ENCODE data around the gene ATP6AP1. TPM values are rescaled to one million over a fixed set of nuclear protein-coding genes. Genes with fewer than 3 reads are reported as not detected.

ATP6AP1 gene
- total and polyA plus RNA-seq, 2 experiments from 2014 or later, result 37.7 to 52.1 TPM

- peak in 1 of 2 experiments; percentile 19; a peak in 1 of 4 replicates for TF ChIP-seq CTCF (conservative IDR thresholded peaks at IDR 0.05; ENCODE audit: low read depth in 2 of 2)
These were observed at the start of gene ATP6AP1 (continued) for GRCh38 chrX:154428176-154429171.

DNA sequence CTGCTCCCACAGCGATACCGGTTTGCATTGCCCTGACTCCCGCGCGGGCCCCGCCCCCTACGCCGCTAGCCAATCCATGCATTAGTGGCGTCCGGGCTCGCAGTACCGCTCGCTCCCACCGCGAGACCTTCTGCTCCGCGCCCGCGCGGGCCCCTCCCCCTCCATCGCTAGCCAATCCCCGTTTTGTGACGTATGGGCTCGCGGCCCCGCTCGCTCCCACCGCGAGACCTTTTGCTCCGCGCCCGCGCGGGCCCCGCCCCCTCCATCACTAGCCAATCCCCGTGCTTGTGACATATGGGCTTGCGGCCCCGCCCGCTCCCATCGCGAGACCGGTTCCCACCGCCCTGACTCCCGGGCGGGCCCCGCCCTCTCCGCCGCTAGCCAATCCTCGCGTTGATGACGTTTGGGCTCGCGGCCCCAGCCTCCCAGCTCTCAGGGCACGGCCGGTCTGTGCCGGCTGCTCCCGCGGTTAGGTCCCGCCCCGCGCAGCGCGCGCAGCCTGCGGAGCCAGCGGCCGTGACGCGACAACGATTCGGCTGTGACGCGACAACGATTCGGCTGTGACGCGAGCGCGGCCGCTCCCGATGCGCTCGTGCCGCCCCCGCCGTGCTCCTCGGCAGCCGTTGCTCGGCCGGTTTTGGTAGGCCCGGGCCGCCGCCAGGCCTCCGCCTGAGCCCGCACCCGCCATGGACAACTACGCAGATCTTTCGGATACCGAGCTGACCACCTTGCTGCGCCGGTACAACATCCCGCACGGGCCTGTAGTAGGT is 49.5 kb upstream of the ATP6AP1 start, which contains the start of gene EMD:
Gene EMD, plus strand, starts transcription at position 497 of the 770 bp plus-strand sequence. Its CDS starts 190 bp downstream, at position 687.
- ATAC-seq (peak; percentile 71), DNase-seq (ENCODE audit: low spot score) (peak; percentile 96)
- H3K9me2 ChIP-seq (ENCODE audit: insufficient read depth), result no peaks in the 10 kb centered on the region
- no peaks in the 10 kb centered on the region for H4K20me1 ChIP-seq (replicated peaks; ENCODE audit: insufficient read depth)
- peak within 1 kb of the TSS; percentile 75 for H3K4me3 ChIP-seq
- H3K4me3 Mint-ChIP-seq, result peak within 1 kb of the TSS; percentile 87
- peak within 1 kb of the TSS; percentile 97 for H3K27ac ChIP-seq (ENCODE audit: low read depth)
- no peak within 1 kb of the TSS for H2AFZ ChIP-seq
- peak within 1 kb of the TSS; percentile 97 for H3K27ac Mint-ChIP-seq
- 0 out of 2 replicates have a peak, but pooled peaks cover under 1% of the 10 kb centered on the region for H3F3A ChIP-seq (replicated peaks; ENCODE audit: low read depth)
- peak within 1 kb of the TSS; percentile 80 for H3K4me2 ChIP-seq
- H3K4me1 ChIP-seq (ENCODE audit: insufficient read depth), result peaks cover 4% of the 10 kb centered on the region; the same call in 1 of the 2 replicates
- H3K27me3 ChIP-seq (ENCODE audit: insufficient read depth), result no peaks in the 10 kb centered on the region
- H3K79me2 ChIP-seq (replicated peaks; ENCODE audit: insufficient read depth), result peaks cover 11% of the 10 kb centered on the region
- peaks cover 13% of the 10 kb centered on the region for H3K4me1 Mint-ChIP-seq
- no peaks in the 10 kb centered on the region for H3K9me3 Mint-ChIP-seq
- no peaks in the 10 kb centered on the region for H3K36me3 ChIP-seq (ENCODE audit: insufficient read depth)
- peaks cover 20% of the 10 kb centered on the region for H3K36me3 Mint-ChIP-seq (ENCODE audit: low read depth)
- peaks cover 10% of the 10 kb centered on the region for H3K27me3 Mint-ChIP-seq (ENCODE audit: insufficient read depth, low read depth, poor library complexity)
- TF ChIP-seq NANOG (IDR thresholded peaks at IDR 0.05; ENCODE audit: borderline replicate concordance), result no peak
- TF ChIP-seq CTCF (conservative IDR thresholded peaks at IDR 0.05; ENCODE audit: low read depth in 2 of 2), result no peak
- no peak for TF ChIP-seq STAT1 (IDR thresholded peaks at IDR 0.05; ENCODE audit: unreplicated experiment)
- TF ChIP-seq EZH2 (IDR thresholded peaks at IDR 0.05; ENCODE audit: low read depth, unreplicated experiment), result no peak
- peak; percentile 96 for TF ChIP-seq CREB1 (CRISPR knock-in tag; IDR thresholded peaks at IDR 0.05; ENCODE audit: low read depth)
- no peak for TF ChIP-seq JUNB (IDR thresholded peaks at IDR 0.05; ENCODE audit: unreplicated experiment)
- no peak for TF ChIP-seq ETS1 (IDR thresholded peaks at IDR 0.05)
- TF ChIP-seq ZNF114 (CRISPR knock-in tag; IDR thresholded peaks at IDR 0.05), result no peak
- TF ChIP-seq, protein P1, sequence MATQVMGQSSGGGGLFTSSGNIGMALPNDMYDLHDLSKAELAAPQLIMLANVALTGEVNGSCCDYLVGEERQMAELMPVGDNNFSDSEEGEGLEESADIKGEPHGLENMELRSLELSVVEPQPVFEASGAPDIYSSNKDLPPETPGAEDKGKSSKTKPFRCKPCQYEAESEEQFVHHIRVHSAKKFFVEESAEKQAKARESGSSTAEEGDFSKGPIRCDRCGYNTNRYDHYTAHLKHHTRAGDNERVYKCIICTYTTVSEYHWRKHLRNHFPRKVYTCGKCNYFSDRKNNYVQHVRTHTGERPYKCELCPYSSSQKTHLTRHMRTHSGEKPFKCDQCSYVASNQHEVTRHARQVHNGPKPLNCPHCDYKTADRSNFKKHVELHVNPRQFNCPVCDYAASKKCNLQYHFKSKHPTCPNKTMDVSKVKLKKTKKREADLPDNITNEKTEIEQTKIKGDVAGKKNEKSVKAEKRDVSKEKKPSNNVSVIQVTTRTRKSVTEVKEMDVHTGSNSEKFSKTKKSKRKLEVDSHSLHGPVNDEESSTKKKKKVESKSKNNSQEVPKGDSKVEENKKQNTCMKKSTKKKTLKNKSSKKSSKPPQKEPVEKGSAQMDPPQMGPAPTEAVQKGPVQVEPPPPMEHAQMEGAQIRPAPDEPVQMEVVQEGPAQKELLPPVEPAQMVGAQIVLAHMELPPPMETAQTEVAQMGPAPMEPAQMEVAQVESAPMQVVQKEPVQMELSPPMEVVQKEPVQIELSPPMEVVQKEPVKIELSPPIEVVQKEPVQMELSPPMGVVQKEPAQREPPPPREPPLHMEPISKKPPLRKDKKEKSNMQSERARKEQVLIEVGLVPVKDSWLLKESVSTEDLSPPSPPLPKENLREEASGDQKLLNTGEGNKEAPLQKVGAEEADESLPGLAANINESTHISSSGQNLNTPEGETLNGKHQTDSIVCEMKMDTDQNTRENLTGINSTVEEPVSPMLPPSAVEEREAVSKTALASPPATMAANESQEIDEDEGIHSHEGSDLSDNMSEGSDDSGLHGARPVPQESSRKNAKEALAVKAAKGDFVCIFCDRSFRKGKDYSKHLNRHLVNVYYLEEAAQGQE (IDR thresholded peaks at IDR 0.05; ENCODE audit: unreplicated experiment), result no peak
- TF ChIP-seq POLR2AphosphoS5 (IDR thresholded peaks at IDR 0.05; ENCODE audit: low read depth), result peak; percentile 68
- no peak for TF ChIP-seq EZH2phosphoT487 (IDR thresholded peaks at IDR 0.05; ENCODE audit: unreplicated experiment)
